Suprapubic skin (tissue), 3 donors: ENCODE results near the gene RGS7BP.

Experiments used
- CTCF ChIP-seq, 2 donors: fragments of 200-600 bp in 1 of 2; fragments of 450-650 bp in 1 of 2; sonication (generic) in 1 of 2; IDR thresholded peaks; one replicate each; pipeline ENCODE4 v1.5.1; 2016 to 2019; ENCODE audit warnings: antibody characterized with exemption in 2 of 2, mild to moderate bottlenecking in 1 of 2, moderate library complexity in 1 of 2
- POLR2A ChIP-seq, 2 donors: fragments of 450-650 bp; IDR thresholded peaks; one replicate each; pipeline ENCODE4 v1.6.1; 2017; ENCODE audit warnings: antibody characterized with exemption in 2 of 2, mild to moderate bottlenecking in 2 of 2, moderate library complexity in 2 of 2

DNA sequence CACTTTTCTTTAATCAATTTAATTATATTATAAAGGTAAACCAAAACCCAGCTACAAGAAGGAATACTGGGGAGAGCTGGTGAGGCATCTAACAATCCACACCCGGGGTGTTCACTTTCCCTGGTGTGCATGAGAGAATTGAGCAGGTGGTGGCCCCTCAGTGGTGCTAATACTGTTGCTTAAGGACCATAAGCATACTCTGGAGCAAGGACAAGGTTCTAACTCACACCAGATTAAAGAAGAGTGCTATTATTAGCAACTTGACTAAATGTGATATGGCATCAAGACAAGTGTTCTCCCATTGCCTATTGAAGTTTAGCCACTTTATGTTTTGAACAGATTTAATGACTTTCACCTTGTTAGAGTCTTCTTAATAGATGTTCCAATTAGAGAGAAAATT lies 8.8 kb downstream of the RGS7BP start:
- TF ChIP-seq CTCF (IDR thresholded peaks at IDR 0.05) (no peak), POLR2A (IDR thresholded peaks at IDR 0.05) (no peak)
